Measurements from ENCODE around the gene ITGA1. TPM values are rescaled to one million over a fixed set of nuclear protein-coding genes. Genes with fewer than 3 reads are reported as not detected.

The ITGA1 gene
- total and polyA plus RNA-seq, 9 donors, result 4.9 to 41.2 (median 14.7) TPM

GRCh38 chr5:52749666-52750065 is 38.0 kb upstream of the ITGA1 start:
- Histone ChIP-seq H3K27ac (no peak overlapping the region), H3K4me3 (no peak overlapping the region), H3K9me3 (no peaks in the 10 kb centered on the region), H3K4me1 (ENCODE audit: insufficient read depth) (no peaks in the 10 kb centered on the region), H3K27me3 (no peaks in the 10 kb centered on the region), H3K36me3 (no peaks in the 10 kb centered on the region)
- no peak for DNase-seq
- intact Hi-C loops (cut with DNase I), result no loop called here
- no peak for TF ChIP-seq POLR2A (IDR thresholded peaks at IDR 0.05)

GRCh38 chr5:52751137-52751536 is 36.6 kb upstream of the ITGA1 start:
- H3K4me3 ChIP-seq, result no peak overlapping the region
- intact Hi-C loops (cut with DNase I), result no loop called here
- 92 to 93% (median 92%) methylated on average over 1 of the region's 1 CpG for WGBS, 3 donors
- TF ChIP-seq CTCF (IDR thresholded peaks at IDR 0.05), result no peak
- TF ChIP-seq EP300 (IDR thresholded peaks at IDR 0.05), result no peak
- no peak for TF ChIP-seq POLR2A (IDR thresholded peaks at IDR 0.05)
- H3K9me3 ChIP-seq, result no peaks in the 10 kb centered on the region
- H3K4me1 ChIP-seq (ENCODE audit: insufficient read depth), result no peaks in the 10 kb centered on the region
- H3K27me3 ChIP-seq, result no peaks in the 10 kb centered on the region
- DNase-seq, result no peak
- H3K27ac ChIP-seq, result no peak overlapping the region
- no peaks in the 10 kb centered on the region for H3K36me3 ChIP-seq

- Histone ChIP-seq H3K4me3 (no peak overlapping the region), H3K9me3 (no peaks in the 10 kb centered on the region), H3K36me3 (no peaks in the 10 kb centered on the region), H3K27ac (no peak overlapping the region), H3K4me1 (ENCODE audit: insufficient read depth) (no peaks in the 10 kb centered on the region), H3K27me3 (no peaks in the 10 kb centered on the region)
- no peak for DNase-seq
- WGBS, 3 donors, result 84 to 92% (median 86%) methylated on average over 2 of the region's 2 CpGs
- TF ChIP-seq EP300 (IDR thresholded peaks at IDR 0.05) (no peak), CTCF (IDR thresholded peaks at IDR 0.05) (no peak), POLR2A (IDR thresholded peaks at IDR 0.05) (no peak)
- intact Hi-C loops (cut with DNase I), result no loop called here
Observed at GRCh38 chr5:52754051-52754450, 33.7 kb upstream of the ITGA1 start.

GRCh38 chr5:52757527-52757926 is 30.2 kb upstream of the ITGA1 start:
- DNase-seq, result no peak
- H3K4me3 ChIP-seq, result no peak overlapping the region
- H3K27ac ChIP-seq, result no peak overlapping the region
- no peak for TF ChIP-seq EP300 (IDR thresholded peaks at IDR 0.05)
- no peak for TF ChIP-seq CTCF (IDR thresholded peaks at IDR 0.05)
- no peak for TF ChIP-seq POLR2A (IDR thresholded peaks at IDR 0.05)
- no peaks in the 10 kb centered on the region for H3K9me3 ChIP-seq
- intact Hi-C loops (cut with DNase I), result no loop called here
- H3K36me3 ChIP-seq, result no peaks in the 10 kb centered on the region
- H3K4me1 ChIP-seq (ENCODE audit: insufficient read depth), result no peaks in the 10 kb centered on the region
- H3K27me3 ChIP-seq, result no peaks in the 10 kb centered on the region
- WGBS, 3 donors, result 22 to 45% (median 33%) methylated on average over 2 of the region's 2 CpGs

GRCh38 chr5:52758014-52758413 is 29.7 kb upstream of the ITGA1 start:
- WGBS, 3 donors, result 91 to 93% (median 93%) methylated on average over 5 of the region's 5 CpGs
- Histone ChIP-seq H3K4me1 (ENCODE audit: insufficient read depth) (no peaks in the 10 kb centered on the region), H3K27me3 (no peaks in the 10 kb centered on the region), H3K9me3 (no peaks in the 10 kb centered on the region), H3K4me3 (no peak overlapping the region), H3K27ac (no peak overlapping the region), H3K36me3 (no peaks in the 10 kb centered on the region)
- intact Hi-C loops (cut with DNase I), result no loop called here
- DNase-seq, result no peak
- TF ChIP-seq EP300 (IDR thresholded peaks at IDR 0.05), result no peak
- no peak for TF ChIP-seq CTCF (IDR thresholded peaks at IDR 0.05)
- no peak for TF ChIP-seq POLR2A (IDR thresholded peaks at IDR 0.05)
